ENCODE data around the gene EMP2.

- TF ChIP-seq POLR2AphosphoS5 (IDR thresholded peaks at IDR 0.05) (no peak), CTCF (IDR thresholded peaks at IDR 0.05 in 8 of 11, conservative IDR thresholded peaks at IDR 0.05 in 3 of 11) (no peak)
These were observed 53.4 kb downstream of the EMP2 start for GRCh38 chr16:10526962-10527361.

Measured in spleen (tissue), 7 donors.